Endothelial cell (in vitro differentiated cells): Measurements from ENCODE around the gene TAAR1. TPM values are rescaled to one million over a fixed set of nuclear protein-coding genes. Genes with fewer than 3 reads are reported as not detected.

Experiments used
- DNase-seq: peaks from one replicate; pipeline ENCODE4 v3.0.0; 2021; ENCODE audit warnings: low spot score
- H3K27ac Mint-ChIP-seq: one replicate; pipeline ENCODE4 v1.8.0; 2021; ENCODE audit warnings: mixed read lengths, inconsistent platforms; ENCODE audit not compliant: unreplicated experiment
- H3K27me3 Mint-ChIP-seq: one replicate; pipeline ENCODE4 v1.8.0; 2021; ENCODE audit warnings: mild to moderate bottlenecking, moderate library complexity, mixed read lengths, inconsistent platforms; ENCODE audit not compliant: unreplicated experiment
- H3K36me3 Mint-ChIP-seq: one replicate; pipeline ENCODE4 v1.8.0; 2021; ENCODE audit warnings: mild to moderate bottlenecking, low read depth, mixed read lengths, inconsistent platforms; ENCODE audit not compliant: unreplicated experiment
- H3K4me1 Mint-ChIP-seq: one replicate; pipeline ENCODE4 v1.8.0; 2021; ENCODE audit warnings: mild to moderate bottlenecking, mixed read lengths, inconsistent platforms; ENCODE audit not compliant: unreplicated experiment
- H3K4me3 Mint-ChIP-seq: one replicate; pipeline ENCODE4 v1.8.0; 2021; ENCODE audit warnings: mild to moderate bottlenecking, mixed read lengths, inconsistent platforms; ENCODE audit not compliant: unreplicated experiment
- H3K9me3 Mint-ChIP-seq: one replicate; pipeline ENCODE4 v1.8.0; 2021; ENCODE audit warnings: mixed read lengths, inconsistent platforms; ENCODE audit not compliant: unreplicated experiment
- total RNA-seq: library from RNA; stranded (reverse); fragmentation: NEBNext Ultra II Directional; extraction: Animal tissue kit (Norgen Biotek cat#: 25700); gene quantifications from one replicate; pipeline ENCODE4 v1.2.1, GENCODE V29; 2021; ENCODE audit not compliant: unreplicated experiment
- TF ChIP-seq, protein P1 (sequence below): fragments of 200-600 bp; sonication (generic); IDR thresholded peaks from one replicate; pipeline ENCODE4 v1.5.0; 2021; ENCODE audit warnings: antibody characterized with exemption; ENCODE audit not compliant: unreplicated experiment

Gene TAAR1
- total RNA-seq, 1 donor from 2014 or later = not detected

DNA sequence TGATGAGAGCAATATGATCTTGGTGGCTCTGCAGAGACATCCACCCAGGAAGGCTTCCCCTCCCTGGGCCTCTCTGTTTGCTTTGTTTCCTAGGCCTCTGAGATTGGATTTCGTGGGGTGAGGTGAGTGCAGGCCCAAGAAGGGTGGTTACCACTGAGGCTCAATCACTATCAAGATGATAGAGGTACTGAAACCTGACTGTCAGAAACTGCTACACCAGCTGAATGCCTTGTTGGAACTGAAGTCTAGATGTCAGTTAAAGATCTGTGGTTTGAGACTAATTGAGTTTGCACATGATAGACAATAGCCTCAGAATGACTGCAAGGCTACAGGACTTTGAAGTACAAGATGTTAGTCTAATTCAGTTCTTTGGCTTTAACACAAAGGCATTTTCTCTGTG lies 39.6 kb upstream of the TAAR1 start:
- TF ChIP-seq, protein P1, sequence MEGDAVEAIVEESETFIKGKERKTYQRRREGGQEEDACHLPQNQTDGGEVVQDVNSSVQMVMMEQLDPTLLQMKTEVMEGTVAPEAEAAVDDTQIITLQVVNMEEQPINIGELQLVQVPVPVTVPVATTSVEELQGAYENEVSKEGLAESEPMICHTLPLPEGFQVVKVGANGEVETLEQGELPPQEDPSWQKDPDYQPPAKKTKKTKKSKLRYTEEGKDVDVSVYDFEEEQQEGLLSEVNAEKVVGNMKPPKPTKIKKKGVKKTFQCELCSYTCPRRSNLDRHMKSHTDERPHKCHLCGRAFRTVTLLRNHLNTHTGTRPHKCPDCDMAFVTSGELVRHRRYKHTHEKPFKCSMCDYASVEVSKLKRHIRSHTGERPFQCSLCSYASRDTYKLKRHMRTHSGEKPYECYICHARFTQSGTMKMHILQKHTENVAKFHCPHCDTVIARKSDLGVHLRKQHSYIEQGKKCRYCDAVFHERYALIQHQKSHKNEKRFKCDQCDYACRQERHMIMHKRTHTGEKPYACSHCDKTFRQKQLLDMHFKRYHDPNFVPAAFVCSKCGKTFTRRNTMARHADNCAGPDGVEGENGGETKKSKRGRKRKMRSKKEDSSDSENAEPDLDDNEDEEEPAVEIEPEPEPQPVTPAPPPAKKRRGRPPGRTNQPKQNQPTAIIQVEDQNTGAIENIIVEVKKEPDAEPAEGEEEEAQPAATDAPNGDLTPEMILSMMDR = no peak
- H3K36me3 Mint-ChIP-seq = peaks cover 4% of the 10 kb centered on the region
- H3K27me3 Mint-ChIP-seq = no peaks in the 10 kb centered on the region
- H3K4me3 Mint-ChIP-seq = no peak overlapping the region
- H3K4me1 Mint-ChIP-seq = peaks cover 6% of the 10 kb centered on the region
- H3K9me3 Mint-ChIP-seq = peaks cover 8% of the 10 kb centered on the region
- DNase-seq = no peak
- no peak overlapping the region for H3K27ac Mint-ChIP-seq

- TF ChIP-seq, protein P1 = no peak
- no peak for DNase-seq
Observed at GRCh38 chr6:132695773-132696172, 36.8 kb upstream of the TAAR1 start.

DNA sequence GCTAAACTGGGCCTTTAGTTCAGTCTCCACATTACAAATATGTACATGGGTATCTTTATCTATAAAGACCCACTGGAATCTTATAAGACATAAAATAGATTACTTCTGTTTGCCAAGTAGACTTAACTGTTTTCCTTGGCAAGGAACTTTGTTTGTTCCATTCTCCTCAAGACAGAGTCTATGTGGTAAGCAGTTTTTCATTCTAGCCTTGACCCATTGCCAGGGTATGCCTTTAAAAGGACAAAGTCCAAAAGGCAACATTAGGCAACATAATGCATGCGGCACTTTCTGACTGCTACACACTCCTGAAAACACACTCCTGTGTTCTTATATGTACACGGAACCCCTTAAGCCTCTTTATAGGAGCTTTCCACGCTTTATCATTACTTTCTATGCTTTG lies 34.5 kb upstream of the TAAR1 start:
- H3K4me3 Mint-ChIP-seq = no peak overlapping the region
- H3K9me3 Mint-ChIP-seq = peaks cover 8% of the 10 kb centered on the region
- peaks cover 9% of the 10 kb centered on the region for H3K4me1 Mint-ChIP-seq
- H3K27ac Mint-ChIP-seq = no peak overlapping the region
- no peak for DNase-seq
- no peaks in the 10 kb centered on the region for H3K27me3 Mint-ChIP-seq
- TF ChIP-seq, protein P1 = no peak
- H3K36me3 Mint-ChIP-seq = peaks cover 4% of the 10 kb centered on the region

More at GRCh38 chr6:132695773-132696172, 36.8 kb upstream of the TAAR1 start:
- H3K27me3 Mint-ChIP-seq = no peaks in the 10 kb centered on the region
- peaks cover 8% of the 10 kb centered on the region for H3K9me3 Mint-ChIP-seq
- H3K36me3 Mint-ChIP-seq = peaks cover 4% of the 10 kb centered on the region
- no peaks in the 10 kb centered on the region for H3K4me1 Mint-ChIP-seq
- no peak overlapping the region for H3K27ac Mint-ChIP-seq
- H3K4me3 Mint-ChIP-seq = no peak overlapping the region

GRCh38 chr6:132690678-132691077 lies 31.7 kb upstream of the TAAR1 start:
- H3K9me3 Mint-ChIP-seq = peaks cover 2% of the 10 kb centered on the region
- DNase-seq = no peak
- H3K27me3 Mint-ChIP-seq = no peaks in the 10 kb centered on the region
- TF ChIP-seq, protein P1 = no peak
- H3K27ac Mint-ChIP-seq = no peak overlapping the region
- no peak overlapping the region for H3K4me3 Mint-ChIP-seq
- H3K36me3 Mint-ChIP-seq = peaks cover under 1% of the 10 kb centered on the region
- H3K4me1 Mint-ChIP-seq = peaks cover 24% of the 10 kb centered on the region

GRCh38 chr6:132687306-132687705 lies 28.3 kb upstream of the TAAR1 start:
- H3K27ac Mint-ChIP-seq = peak overlapping the region; percentile 91
- no peak for DNase-seq
- H3K4me1 Mint-ChIP-seq = peaks cover 29% of the 10 kb centered on the region
- no peaks in the 10 kb centered on the region for H3K36me3 Mint-ChIP-seq
- H3K4me3 Mint-ChIP-seq = no peak overlapping the region
- TF ChIP-seq, protein P1 = no peak
- no peaks in the 10 kb centered on the region for H3K9me3 Mint-ChIP-seq
- peaks cover 2% of the 10 kb centered on the region for H3K27me3 Mint-ChIP-seq
